OCI-LY1 (cell line): ENCODE measurements around the gene HDAC10.

Experiments used
- EZH2 ChIP-seq: fragments of 200-600 bp; sonication (generic), shearing (Covaris generic); IDR thresholded peaks from 2 replicates; pipeline ENCODE4 v1.8.0; 2017; ENCODE audit warnings: borderline replicate concordance, mixed run types, mild to moderate bottlenecking, antibody characterized with exemption, low read length, moderate library complexity, mixed read lengths
- TF ChIP-seq, protein P1 (sequence below): fragments of 200-600 bp; sonication (generic), shearing (Covaris generic); IDR thresholded peaks from 2 replicates; pipeline ENCODE4 v1.5.1; 2017; ENCODE audit warnings: mild to moderate bottlenecking, antibody characterized with exemption, low read length, moderate library complexity, mixed read lengths

DNA sequence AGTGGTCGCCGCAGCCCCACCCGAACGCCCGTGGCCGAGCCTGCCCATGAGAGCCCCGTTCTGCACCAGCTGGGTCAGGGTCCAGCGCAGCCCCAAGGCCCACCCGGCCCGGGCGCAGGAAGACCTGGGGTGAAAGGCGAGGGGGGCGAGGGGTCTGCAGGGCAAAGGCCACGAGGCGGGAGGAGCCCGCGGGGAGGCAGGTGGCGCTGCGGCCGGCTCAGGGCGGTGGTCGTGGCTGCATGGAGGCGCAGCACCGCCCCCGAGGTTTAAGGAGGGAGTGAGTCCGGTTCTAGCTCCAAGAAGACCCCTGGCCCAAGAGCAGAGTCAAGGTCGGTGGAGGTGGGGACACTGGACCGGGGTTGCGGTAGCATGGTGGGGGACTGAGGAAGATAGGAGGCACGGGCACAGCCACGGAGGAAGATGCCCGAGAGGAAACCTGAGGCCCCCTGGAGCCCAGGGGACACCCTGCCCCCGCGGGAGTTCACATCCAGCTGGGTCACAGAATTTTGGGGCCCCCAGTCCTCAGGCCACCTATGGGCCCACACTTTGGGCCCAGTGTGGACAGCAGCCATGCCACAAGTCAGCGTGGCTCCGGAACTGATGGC is 514 bp upstream of the HDAC10 start:
- no peak for TF ChIP-seq EZH2
- TF ChIP-seq, protein P1, sequence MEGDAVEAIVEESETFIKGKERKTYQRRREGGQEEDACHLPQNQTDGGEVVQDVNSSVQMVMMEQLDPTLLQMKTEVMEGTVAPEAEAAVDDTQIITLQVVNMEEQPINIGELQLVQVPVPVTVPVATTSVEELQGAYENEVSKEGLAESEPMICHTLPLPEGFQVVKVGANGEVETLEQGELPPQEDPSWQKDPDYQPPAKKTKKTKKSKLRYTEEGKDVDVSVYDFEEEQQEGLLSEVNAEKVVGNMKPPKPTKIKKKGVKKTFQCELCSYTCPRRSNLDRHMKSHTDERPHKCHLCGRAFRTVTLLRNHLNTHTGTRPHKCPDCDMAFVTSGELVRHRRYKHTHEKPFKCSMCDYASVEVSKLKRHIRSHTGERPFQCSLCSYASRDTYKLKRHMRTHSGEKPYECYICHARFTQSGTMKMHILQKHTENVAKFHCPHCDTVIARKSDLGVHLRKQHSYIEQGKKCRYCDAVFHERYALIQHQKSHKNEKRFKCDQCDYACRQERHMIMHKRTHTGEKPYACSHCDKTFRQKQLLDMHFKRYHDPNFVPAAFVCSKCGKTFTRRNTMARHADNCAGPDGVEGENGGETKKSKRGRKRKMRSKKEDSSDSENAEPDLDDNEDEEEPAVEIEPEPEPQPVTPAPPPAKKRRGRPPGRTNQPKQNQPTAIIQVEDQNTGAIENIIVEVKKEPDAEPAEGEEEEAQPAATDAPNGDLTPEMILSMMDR = no peak
